Gastroesophageal sphincter (tissue), 3 donors: ENCODE measurements around the gene SLFN5.

Source experiments
- POLR2A ChIP-seq, 2 donors: fragments of 450-650 bp; IDR thresholded peaks; one replicate each; pipeline ENCODE4 v1.6.1; 2017; ENCODE audit warnings: antibody characterized with exemption in 2 of 2, mild to moderate bottlenecking in 2 of 2, moderate library complexity in 1 of 2
- POLR2AphosphoS5 ChIP-seq: sonication (generic); formaldehyde crosslinking; IDR thresholded peaks from one replicate; pipeline ENCODE4 v1.6.1; 2017; ENCODE audit warnings: antibody characterized with exemption
- TF ChIP-seq, protein P1 (sequence below), 4 experiments: fragments of 200-600 bp in 2 of 4; fragments of 450-650 bp in 2 of 4; sonication (generic) in 1 of 4; IDR thresholded peaks; one replicate each; pipeline ENCODE4 v1.5.1; 2017 to 2019; ENCODE audit warnings: antibody characterized with exemption in 4 of 4, mild to moderate bottlenecking in 2 of 4, moderate library complexity in 2 of 4

DNA sequence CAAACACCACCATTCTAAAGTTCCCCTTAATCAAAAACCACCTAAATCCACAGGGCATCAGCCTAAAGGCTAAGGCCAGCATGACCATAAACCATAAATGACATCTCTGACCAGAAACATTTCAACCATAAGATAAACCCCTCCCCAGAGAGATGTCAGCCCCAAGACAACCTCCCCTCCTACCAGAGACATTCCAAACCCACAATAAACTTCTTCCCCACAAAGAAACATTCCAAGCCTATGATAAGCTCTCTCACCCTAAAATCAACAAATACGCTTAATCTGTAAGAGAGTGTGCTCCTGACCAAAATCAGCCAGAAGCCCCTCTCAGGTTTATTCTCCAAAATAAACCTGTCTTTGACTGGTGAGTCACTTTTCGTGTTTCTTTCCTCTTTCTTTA, 54.8 kb downstream of the SLFN5 start:
- TF ChIP-seq, protein P1, sequence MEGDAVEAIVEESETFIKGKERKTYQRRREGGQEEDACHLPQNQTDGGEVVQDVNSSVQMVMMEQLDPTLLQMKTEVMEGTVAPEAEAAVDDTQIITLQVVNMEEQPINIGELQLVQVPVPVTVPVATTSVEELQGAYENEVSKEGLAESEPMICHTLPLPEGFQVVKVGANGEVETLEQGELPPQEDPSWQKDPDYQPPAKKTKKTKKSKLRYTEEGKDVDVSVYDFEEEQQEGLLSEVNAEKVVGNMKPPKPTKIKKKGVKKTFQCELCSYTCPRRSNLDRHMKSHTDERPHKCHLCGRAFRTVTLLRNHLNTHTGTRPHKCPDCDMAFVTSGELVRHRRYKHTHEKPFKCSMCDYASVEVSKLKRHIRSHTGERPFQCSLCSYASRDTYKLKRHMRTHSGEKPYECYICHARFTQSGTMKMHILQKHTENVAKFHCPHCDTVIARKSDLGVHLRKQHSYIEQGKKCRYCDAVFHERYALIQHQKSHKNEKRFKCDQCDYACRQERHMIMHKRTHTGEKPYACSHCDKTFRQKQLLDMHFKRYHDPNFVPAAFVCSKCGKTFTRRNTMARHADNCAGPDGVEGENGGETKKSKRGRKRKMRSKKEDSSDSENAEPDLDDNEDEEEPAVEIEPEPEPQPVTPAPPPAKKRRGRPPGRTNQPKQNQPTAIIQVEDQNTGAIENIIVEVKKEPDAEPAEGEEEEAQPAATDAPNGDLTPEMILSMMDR (IDR thresholded peaks at IDR 0.05), result no peak
- TF ChIP-seq POLR2A (IDR thresholded peaks at IDR 0.05) (no peak), POLR2AphosphoS5 (no peak)
